Effector CD8-positive, alpha-beta T cell (primary cell): ENCODE measurements around the gene VEPH1.

ENCODE experiments used
- DNase-seq: peaks from one replicate; lab custom pipeline; 2025; lab: John Stamatoyannopoulos, UW

VEPH1 gene

GRCh38 chr3:157429708-157430107 is 73.5 kb downstream of the VEPH1 start:
- no peak for DNase-seq

- no peak for DNase-seq
These were observed 74.4 kb downstream of the VEPH1 start for GRCh38 chr3:157428853-157429252.

GRCh38 chr3:157427901-157428300 is 75.3 kb downstream of the VEPH1 start:
- no peak for DNase-seq

- DNase-seq, result no peak
These were observed 79.9 kb downstream of the VEPH1 start for GRCh38 chr3:157423337-157423736.

- no peak for DNase-seq
These were observed 82.5 kb downstream of the VEPH1 start for GRCh38 chr3:157420606-157421130.

GRCh38 chr3:157418104-157418503 is 85.1 kb downstream of the VEPH1 start:
- DNase-seq, result no peak

- no peak for DNase-seq
These were observed 86.0 kb downstream of the VEPH1 start for GRCh38 chr3:157417247-157417646.

- DNase-seq, result no peak
These were observed 86.7 kb downstream of the VEPH1 start for GRCh38 chr3:157416347-157417087.

GRCh38 chr3:157414861-157415260 is 88.4 kb downstream of the VEPH1 start:
- no peak for DNase-seq

- no peak for DNase-seq
These were observed 90.8 kb downstream of the VEPH1 start for GRCh38 chr3:157412323-157412855.

GRCh38 chr3:157410945-157411344 is 92.3 kb downstream of the VEPH1 start:
- no peak for DNase-seq

- no peak for DNase-seq
These were observed 93.7 kb downstream of the VEPH1 start for GRCh38 chr3:157409516-157409915.

- DNase-seq, result no peak
These were observed 94.6 kb downstream of the VEPH1 start for GRCh38 chr3:157408499-157409149.

- no peak for DNase-seq
These were observed 95.4 kb downstream of the VEPH1 start for GRCh38 chr3:157407769-157408168.

- DNase-seq, result no peak
These were observed 96.8 kb downstream of the VEPH1 start for GRCh38 chr3:157406394-157406793.

GRCh38 chr3:157405457-157405856 is 97.8 kb downstream of the VEPH1 start:
- no peak for DNase-seq

- DNase-seq, result no peak
These were observed 98.8 kb downstream of the VEPH1 start for GRCh38 chr3:157404381-157404780.

- no peak for DNase-seq
These were observed 104.6 kb downstream of the VEPH1 start for GRCh38 chr3:157398598-157398997.

- no peak for DNase-seq
These were observed 108.8 kb downstream of the VEPH1 start for GRCh38 chr3:157394411-157394810.

GRCh38 chr3:157393113-157393512 is 110.1 kb downstream of the VEPH1 start:
- no peak for DNase-seq

GRCh38 chr3:157392104-157392503 is 111.1 kb downstream of the VEPH1 start:
- no peak for DNase-seq

GRCh38 chr3:157390713-157391515 is 112.3 kb downstream of the VEPH1 start:
- DNase-seq, result no peak
